Large intestine (tissue), 3 donors: ENCODE data around the gene PTPRE. TPM values are rescaled to one million over a fixed set of nuclear protein-coding genes. Genes with fewer than 3 reads are reported as not detected.

Experiments used
- DNase-seq, 2 donors: peaks; one replicate each; pipeline versions ENCODE4 v3.0.0 to v3.0.0-alpha.2; 2013
- H3K27ac ChIP-seq: one replicate; pipeline ENCODE4 v1.5.1; 2013; ENCODE audit warnings: low read length
- H3K27me3 ChIP-seq: 2 replicates; pipeline ENCODE4 v1.6.1; 2013; ENCODE audit warnings: low read length; ENCODE audit not compliant: control insufficient read depth, insufficient read depth
- H3K36me3 ChIP-seq: 2 replicates; pipeline ENCODE4 v1.6.1; 2013; ENCODE audit warnings: low read length; ENCODE audit not compliant: control insufficient read depth, insufficient read depth
- H3K4me1 ChIP-seq: one replicate; pipeline ENCODE4 v1.6.1; 2013; ENCODE audit warnings: low read length; ENCODE audit not compliant: control insufficient read depth, insufficient read depth
- H3K4me3 ChIP-seq: one replicate; pipeline ENCODE4 v1.5.1; 2013; ENCODE audit warnings: low read length
- H3K9me3 ChIP-seq: one replicate; pipeline ENCODE4 v1.6.1; 2013; ENCODE audit warnings: mild to moderate bottlenecking, low read depth, low read length, moderate library complexity; ENCODE audit not compliant: control insufficient read depth
- WGBS: methylation state at CpG from one replicate; pipeline ENCODE4 v1.1.5; 2013; ENCODE audit warnings: low lambda C conversion rate; ENCODE audit not compliant: insufficient coverage; 5-methylcytosine and 5-hydroxymethylcytosine counted together
- polyA plus RNA-seq: library from polyadenylated mRNA; unstranded; fragments of 120-200 nt; gene quantifications from one replicate; pipeline ENCODE4 v1.2.1, GENCODE V29; 2013

PTPRE gene
- polyA plus RNA-seq, 1 donor = 21.6 TPM

DNA sequence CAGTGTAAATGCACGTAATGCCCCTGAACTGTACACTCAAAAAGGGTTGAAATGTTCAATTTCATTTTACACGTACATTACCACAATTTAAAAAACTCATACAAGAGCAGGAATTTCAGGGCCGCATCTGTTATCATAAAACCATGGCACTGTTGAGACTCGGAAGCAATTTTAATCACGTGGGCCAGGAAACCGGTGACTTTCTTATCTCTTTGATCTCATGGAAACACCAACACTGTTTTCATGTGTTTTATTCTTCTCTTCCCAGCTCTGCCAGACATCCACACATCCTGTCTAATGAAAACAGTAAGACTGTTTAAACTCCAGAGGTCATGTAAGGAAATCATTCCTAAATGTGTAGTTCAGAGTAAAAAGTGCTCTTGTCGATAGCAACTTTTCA lies 35.9 kb downstream of the PTPRE start:
- Histone ChIP-seq H3K4me3 (no peak overlapping the region), H3K9me3 (no peaks in the 10 kb centered on the region), H3K27ac (no peak overlapping the region), H3K27me3 (no peaks in the 10 kb centered on the region), H3K4me1 (peaks cover 20% of the 10 kb centered on the region), H3K36me3 (no peaks in the 10 kb centered on the region)
- WGBS = 81% methylated on average over 4 of the region's 7 CpGs
- no peak for DNase-seq

DNA sequence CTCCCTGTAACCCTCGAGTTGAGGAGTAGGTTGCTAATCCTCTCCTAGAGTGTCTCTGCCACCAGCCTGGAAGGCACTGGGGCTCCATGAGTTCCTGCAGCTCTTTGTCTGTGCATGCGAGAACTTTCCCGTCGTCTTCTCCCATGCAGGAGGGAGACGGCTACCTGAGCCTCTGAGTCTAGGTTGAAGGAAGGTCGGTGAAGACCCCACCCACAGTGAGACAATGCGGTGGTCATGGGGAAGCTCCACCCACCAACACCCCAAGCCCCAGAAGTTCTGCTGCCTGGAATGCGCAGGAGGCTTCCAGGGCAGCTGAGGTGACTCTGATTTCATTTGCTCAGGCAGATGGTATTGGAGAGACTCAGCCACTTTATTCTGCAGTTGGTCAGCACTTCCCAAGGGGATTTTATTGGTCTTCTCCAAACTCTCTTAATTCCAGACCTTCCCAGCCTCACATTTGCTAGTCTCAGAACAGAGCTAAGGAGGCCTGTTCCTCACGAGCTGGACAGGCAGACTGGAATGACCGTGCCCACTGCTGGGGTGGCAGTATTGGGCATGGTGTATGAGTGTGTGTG lies 36.5 kb downstream of the PTPRE start:
- Histone ChIP-seq H3K27me3 (no peaks in the 10 kb centered on the region), H3K4me1 (peaks cover 20% of the 10 kb centered on the region), H3K36me3 (no peaks in the 10 kb centered on the region), H3K4me3 (no peak overlapping the region), H3K9me3 (no peaks in the 10 kb centered on the region), H3K27ac (no peak overlapping the region)
- DNase-seq = no peak
- WGBS = no CpG with 5 or more reads among the region's 10 CpGs

DNA sequence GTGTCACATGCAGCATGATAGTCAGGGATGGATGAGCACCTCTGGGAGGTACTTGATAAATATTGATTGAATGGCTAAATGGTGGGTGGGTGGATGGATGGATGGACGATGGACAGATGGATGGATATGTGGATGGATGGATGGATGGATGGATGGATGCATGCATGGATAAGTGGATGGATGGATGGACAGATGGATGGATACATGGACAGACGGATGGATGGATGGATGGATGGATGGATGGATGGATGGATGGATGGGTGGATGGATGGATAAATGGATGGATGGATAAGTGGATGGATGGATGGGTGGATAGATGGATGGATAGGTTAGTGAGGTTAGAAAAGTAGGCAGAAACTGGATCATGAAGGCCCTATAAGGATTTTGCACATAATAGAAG lies 37.4 kb downstream of the PTPRE start:
- 86% methylated on average over 1 of the region's 2 CpGs for WGBS

DNA sequence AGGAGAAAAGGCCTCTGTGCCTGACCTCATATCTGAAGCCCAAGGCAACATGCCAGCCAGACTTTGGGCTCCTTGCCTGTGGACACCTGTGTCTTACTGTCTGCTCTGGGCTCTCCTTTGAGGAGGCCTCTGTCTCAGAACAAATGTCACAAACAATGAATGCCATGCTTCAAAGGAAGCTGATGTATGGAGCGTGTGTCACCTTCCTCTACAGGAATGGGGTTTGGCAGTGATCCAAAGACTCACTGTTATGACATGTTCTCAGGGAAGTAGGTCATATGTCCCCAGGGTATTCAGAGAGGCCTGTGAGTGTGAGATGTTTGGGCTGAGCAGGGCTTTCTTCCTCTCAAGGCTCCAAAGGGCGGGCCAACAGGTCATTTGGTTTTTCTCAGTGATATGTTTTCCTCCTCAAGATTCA lies 38.4 kb downstream of the PTPRE start:
- Histone ChIP-seq H3K4me1 (peaks cover 20% of the 10 kb centered on the region), H3K36me3 (no peaks in the 10 kb centered on the region), H3K4me3 (no peak overlapping the region), H3K9me3 (no peaks in the 10 kb centered on the region), H3K27me3 (no peaks in the 10 kb centered on the region), H3K27ac (peak overlapping the region; percentile 17)
- peak; percentile 61 to 90 for DNase-seq
- WGBS = no CpG with 5 or more reads among the region's 2 CpGs

More for the DNA sequence above, 37.4 kb downstream of the PTPRE start:
- Histone ChIP-seq H3K27ac (no peak overlapping the region), H3K4me1 (peaks cover 20% of the 10 kb centered on the region), H3K27me3 (no peaks in the 10 kb centered on the region), H3K4me3 (no peak overlapping the region), H3K9me3 (no peaks in the 10 kb centered on the region), H3K36me3 (no peaks in the 10 kb centered on the region)
- no peak for DNase-seq

DNA sequence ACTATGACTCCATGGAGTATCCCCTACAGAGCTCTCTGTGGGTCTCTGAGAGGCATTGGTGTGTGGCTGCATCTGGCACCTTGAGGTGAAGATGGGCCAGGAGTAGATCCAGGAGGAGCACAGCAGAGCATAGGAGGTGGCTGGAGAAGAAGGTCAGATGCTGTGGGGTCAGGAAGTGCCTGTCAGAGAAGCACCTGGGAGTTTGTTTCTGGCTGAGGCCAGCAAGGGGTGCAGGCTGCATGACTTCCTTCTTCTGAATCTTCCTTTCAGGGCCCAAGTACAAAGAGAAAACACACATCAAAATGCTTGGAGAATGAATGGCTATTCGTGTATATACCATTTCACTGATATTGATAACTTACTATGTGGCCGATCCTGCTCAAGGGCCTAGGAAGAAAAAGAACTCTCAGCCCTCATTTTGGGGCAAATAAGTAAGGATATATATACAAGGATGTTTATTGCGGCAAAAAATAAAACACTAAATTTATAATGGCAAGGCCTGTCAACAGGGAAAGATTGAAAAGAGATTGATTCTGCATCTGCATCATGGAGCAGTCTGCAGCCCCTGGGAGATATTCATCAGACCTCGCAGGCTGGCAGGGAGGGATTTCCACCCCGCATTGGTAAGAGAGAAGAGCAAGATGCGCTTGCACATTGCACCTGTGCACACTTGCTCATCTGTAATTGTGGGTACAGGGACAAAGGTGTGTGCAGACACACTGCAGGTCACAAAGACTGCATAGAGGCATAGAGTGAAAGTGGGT lies 39.2 kb downstream of the PTPRE start:
- no CpG with 5 or more reads among the region's 6 CpGs for WGBS
- H3K36me3 ChIP-seq = no peaks in the 10 kb centered on the region
- H3K4me1 ChIP-seq = peaks cover 20% of the 10 kb centered on the region
- H3K4me3 ChIP-seq = no peak overlapping the region
- H3K27me3 ChIP-seq = no peaks in the 10 kb centered on the region
- peak overlapping the region; percentile 17 for H3K27ac ChIP-seq
- H3K9me3 ChIP-seq = no peaks in the 10 kb centered on the region
- no peak for DNase-seq

DNA sequence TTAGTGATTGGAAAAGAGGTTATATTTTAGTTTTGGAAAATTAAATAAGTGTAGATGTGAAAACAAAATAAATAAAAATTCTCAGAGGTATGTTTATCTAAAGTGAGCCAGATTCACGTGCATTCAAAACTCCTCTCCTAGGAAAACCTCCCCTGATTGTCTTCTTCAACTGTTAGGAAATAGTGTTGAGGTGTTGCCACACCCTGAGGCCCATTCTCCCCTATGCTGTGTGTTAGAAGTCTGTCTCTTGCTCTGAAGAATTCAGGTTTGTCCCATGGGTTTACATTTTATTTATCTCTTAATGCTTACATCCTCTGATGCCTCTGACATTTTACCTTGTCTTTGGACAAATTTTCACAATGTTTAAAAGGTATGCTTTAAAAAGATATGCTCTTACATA lies 40.3 kb downstream of the PTPRE start:
- H3K4me3 ChIP-seq = no peak overlapping the region
- H3K4me1 ChIP-seq = peaks cover 20% of the 10 kb centered on the region
- no peaks in the 10 kb centered on the region for H3K36me3 ChIP-seq
- H3K9me3 ChIP-seq = no peaks in the 10 kb centered on the region
- DNase-seq = peak in 1 of 2 donors; percentile 64
- H3K27me3 ChIP-seq = no peaks in the 10 kb centered on the region
- 20% methylated on average over 1 of the region's 1 CpG for WGBS
- H3K27ac ChIP-seq = no peak overlapping the region

DNA sequence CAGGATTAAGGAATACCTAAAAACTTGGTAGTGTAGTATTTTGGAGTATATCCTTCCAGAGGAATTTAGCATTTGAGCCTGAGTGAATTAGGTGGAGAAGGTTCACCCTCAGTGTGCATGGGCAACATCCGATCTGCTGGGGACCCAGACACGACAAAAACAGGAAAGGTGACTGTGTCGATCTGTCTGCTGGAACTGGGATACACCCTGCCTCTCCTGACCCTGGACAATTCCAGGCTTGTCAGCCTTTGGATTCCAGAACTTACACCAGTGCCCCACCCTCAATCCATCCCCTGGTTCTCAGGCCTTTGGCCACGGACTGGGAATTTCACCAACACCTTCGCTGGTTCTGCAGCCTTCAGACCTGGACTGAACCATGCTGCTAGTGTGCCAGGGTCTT lies 41.9 kb downstream of the PTPRE start:
- no peaks in the 10 kb centered on the region for H3K27me3 ChIP-seq
- H3K27ac ChIP-seq = no peak overlapping the region
- H3K9me3 ChIP-seq = no peaks in the 10 kb centered on the region
- no CpG with 5 or more reads among the region's 5 CpGs for WGBS
- H3K36me3 ChIP-seq = no peaks in the 10 kb centered on the region
- peaks cover 24% of the 10 kb centered on the region for H3K4me1 ChIP-seq
- no peak for DNase-seq
- H3K4me3 ChIP-seq = no peak overlapping the region

DNA sequence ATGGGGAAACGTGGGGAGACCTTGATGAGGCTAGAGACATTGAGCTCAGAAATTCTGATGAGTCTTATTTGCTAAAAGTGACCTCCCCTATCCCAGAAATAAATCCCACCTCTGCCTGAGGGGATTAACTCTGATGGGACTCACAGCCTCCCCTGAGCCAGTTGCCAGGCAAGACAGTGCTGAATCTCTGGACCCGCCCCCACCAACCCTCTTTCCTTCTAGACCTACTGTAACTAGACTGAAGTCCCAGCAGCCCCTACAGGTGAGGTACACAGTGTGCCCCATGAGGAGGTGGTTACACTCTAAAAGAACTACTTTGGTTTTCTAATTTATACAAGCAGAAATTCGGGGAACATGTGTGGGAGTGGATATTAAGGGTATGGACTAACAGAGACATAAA lies 42.9 kb downstream of the PTPRE start:
- H3K4me3 ChIP-seq = no peak overlapping the region
- no peaks in the 10 kb centered on the region for H3K36me3 ChIP-seq
- H3K27ac ChIP-seq = no peak overlapping the region
- H3K4me1 ChIP-seq = peaks cover 24% of the 10 kb centered on the region
- WGBS = no CpG with 5 or more reads among the region's 3 CpGs
- DNase-seq = no peak
- H3K27me3 ChIP-seq = no peaks in the 10 kb centered on the region
- H3K9me3 ChIP-seq = no peaks in the 10 kb centered on the region

DNA sequence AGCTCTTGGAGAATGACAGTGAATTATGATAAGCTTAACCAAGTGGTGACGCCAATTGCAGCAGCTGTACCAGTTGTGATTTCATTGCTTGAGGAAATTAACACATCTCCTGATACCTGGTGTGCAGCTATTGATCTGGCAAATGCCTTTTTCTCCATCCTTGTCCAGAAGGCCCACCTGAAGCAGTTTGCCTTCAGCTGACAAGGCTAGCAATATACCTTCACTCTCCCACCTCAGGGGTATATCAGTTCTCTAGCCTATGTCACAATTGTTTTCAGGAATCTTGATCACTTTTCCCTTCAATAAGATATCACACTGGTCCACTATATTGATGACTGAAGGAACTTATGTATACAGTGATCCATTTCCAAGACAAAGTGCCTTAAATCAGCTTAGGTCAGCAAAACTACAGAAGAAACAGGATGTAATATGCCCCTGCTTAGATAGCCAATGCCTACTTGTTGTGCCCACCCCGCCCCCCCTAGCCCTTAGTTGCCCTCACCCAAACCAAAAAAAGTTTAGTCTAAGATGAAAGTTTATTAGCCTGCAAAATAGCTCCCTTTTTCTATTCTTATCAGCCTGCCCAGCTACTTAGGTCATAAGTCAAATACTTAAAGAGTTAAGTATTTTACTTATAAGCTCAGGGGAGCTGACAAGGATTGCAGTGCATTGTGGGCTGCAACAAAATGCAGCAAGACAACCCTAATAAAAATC lies 45.1 kb downstream of the PTPRE start:
- peak in 1 of 2 donors; percentile 12 for DNase-seq
- no peaks in the 10 kb centered on the region for H3K36me3 ChIP-seq
- no CpG with 5 or more reads among the region's 2 CpGs for WGBS
- H3K27ac ChIP-seq = no peak overlapping the region
- no peaks in the 10 kb centered on the region for H3K9me3 ChIP-seq
- H3K4me1 ChIP-seq = peaks cover 9% of the 10 kb centered on the region
- no peaks in the 10 kb centered on the region for H3K27me3 ChIP-seq
- no peak overlapping the region for H3K4me3 ChIP-seq

DNA sequence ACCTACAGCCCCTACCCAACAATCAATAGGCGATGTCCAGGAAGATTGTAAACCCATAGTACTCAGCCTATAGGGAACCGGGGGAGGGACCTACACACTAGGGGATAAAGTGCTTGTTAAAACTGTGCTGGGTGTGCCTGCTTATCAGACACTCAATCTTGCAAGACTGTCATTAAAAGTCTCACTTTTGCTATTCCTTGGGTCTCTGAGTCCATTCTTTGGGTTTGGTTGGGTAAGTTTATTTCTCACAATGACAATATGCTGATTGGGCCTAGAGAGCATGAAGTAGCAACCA lies 45.6 kb downstream of the PTPRE start:
- Histone ChIP-seq H3K27ac (no peak overlapping the region), H3K4me1 (peaks cover 5% of the 10 kb centered on the region), H3K9me3 (no peaks in the 10 kb centered on the region), H3K27me3 (no peaks in the 10 kb centered on the region), H3K36me3 (no peaks in the 10 kb centered on the region), H3K4me3 (no peak overlapping the region)
- no peak for DNase-seq
- no CpG with 5 or more reads among the region's 2 CpGs for WGBS
